Measurements from ENCODE around the gene PLB1.
A peak's percentile ranks its signal among the peaks of the same experiment; 100 is the strongest.

PLB1 gene

GRCh38 chr2:28581312-28581711, 85.5 kb downstream of the PLB1 start:
- no peak for TF ChIP-seq Cebpa-rat (IDR thresholded peaks at IDR 0.05)
- peaks cover 8% of the 10 kb centered on the region for H3K4me1 ChIP-seq

GRCh38 chr2:28582152-28582551, 86.3 kb downstream of the PLB1 start:
- no peak for TF ChIP-seq Cebpa-rat (IDR thresholded peaks at IDR 0.05)

More at GRCh38 chr2:28581312-28581711, 85.5 kb downstream of the PLB1 start:
- no peaks in the 10 kb centered on the region for H3K36me3 ChIP-seq
- no peak overlapping the region for H3K4me3 ChIP-seq
- H3K27ac ChIP-seq: no peak overlapping the region
- H3K4me2 ChIP-seq: no peak overlapping the region
- no peaks in the 10 kb centered on the region for H3K27me3 ChIP-seq
- H3K9me3 ChIP-seq: no peaks in the 10 kb centered on the region
- no peaks in the 10 kb centered on the region for H4K20me1 ChIP-seq
- no peak overlapping the region for H3K9ac ChIP-seq

GRCh38 chr2:28582595-28582994, 86.7 kb downstream of the PLB1 start:
- Histone ChIP-seq H3K9me3 (no peaks in the 10 kb centered on the region), H3K4me2 (no peak overlapping the region), H3K36me3 (no peaks in the 10 kb centered on the region), H3K4me3 (no peak overlapping the region), H3K4me1 (peaks cover 18% of the 10 kb centered on the region), H3K27me3 (no peaks in the 10 kb centered on the region), H3K9ac (no peak overlapping the region), H4K20me1 (no peaks in the 10 kb centered on the region), H3K27ac (no peak overlapping the region)
- TF ChIP-seq Cebpa-rat (IDR thresholded peaks at IDR 0.05): no peak

More at GRCh38 chr2:28582152-28582551, 86.3 kb downstream of the PLB1 start:
- Histone ChIP-seq H3K27me3 (no peaks in the 10 kb centered on the region), H3K4me2 (no peak overlapping the region), H3K27ac (no peak overlapping the region), H4K20me1 (no peaks in the 10 kb centered on the region), H3K36me3 (no peaks in the 10 kb centered on the region), H3K9me3 (no peaks in the 10 kb centered on the region), H3K4me3 (no peak overlapping the region), H3K9ac (no peak overlapping the region), H3K4me1 (peaks cover 13% of the 10 kb centered on the region)

DNA sequence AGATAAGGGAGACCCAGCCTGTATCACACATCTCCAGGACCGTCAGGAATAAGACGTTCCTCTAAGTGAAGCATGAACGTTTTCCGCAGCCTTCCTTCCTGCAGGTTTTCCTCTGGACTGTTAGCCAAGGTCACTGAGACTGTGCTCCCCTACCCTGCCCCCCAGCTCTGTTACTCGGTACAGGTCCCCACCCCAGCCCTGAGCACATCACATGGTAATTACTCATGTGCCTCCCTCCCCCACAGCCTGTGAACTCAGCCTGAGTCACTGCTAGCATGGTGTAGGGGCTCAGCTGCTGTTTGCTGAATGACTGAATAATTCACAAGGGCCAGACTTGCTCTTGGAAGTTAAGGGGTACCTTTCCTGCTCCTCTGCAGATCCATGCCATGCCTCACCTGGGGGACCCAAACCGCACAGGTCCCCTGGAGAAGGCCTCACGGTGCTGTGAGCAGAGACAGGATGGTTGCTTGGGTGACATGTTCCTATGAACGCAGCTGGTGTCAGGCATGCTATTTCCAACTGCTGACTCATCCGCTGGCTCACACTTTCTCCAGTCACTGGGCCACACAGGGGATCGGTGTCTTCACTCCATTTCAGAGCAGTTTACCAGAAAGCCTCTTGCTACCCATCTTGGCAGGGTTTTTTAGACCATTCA, 88.2 kb downstream of the PLB1 start:
- Histone ChIP-seq H3K4me2 (peak overlapping the region; percentile 4; the same call in 1 of the 2 replicates), H4K20me1 (no peaks in the 10 kb centered on the region), H3K27ac (no peak overlapping the region), H3K9ac (no peak overlapping the region), H3K9me3 (no peaks in the 10 kb centered on the region), H3K27me3 (no peaks in the 10 kb centered on the region), H3K4me1 (peaks cover 27% of the 10 kb centered on the region), H3K4me3 (no peak overlapping the region), H3K36me3 (no peaks in the 10 kb centered on the region)
- no peak for TF ChIP-seq Cebpa-rat (IDR thresholded peaks at IDR 0.05)

DNA sequence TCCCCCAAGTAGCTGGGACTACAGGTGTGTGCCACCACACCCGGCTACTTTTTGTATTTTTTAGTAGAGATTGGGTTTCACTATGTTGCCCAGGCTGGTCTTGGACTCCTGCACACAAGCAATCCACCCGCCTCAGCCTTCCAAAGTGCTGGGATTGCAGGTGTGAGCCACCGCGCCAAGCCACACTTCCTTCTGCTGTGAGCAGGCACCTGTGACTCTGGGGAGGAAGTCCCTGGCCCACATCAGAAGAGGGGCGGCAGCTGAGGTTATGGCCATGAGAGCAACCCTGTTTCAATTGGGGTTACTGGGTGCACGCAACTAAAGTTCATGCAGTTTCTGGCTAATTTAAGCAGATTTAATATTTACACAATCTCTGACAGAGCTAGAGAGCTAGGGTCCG, 91.0 kb downstream of the PLB1 start:
- Histone ChIP-seq H3K27me3 (no peaks in the 10 kb centered on the region), H3K4me3 (no peak overlapping the region), H4K20me1 (no peaks in the 10 kb centered on the region), H3K9ac (no peak overlapping the region), H3K36me3 (no peaks in the 10 kb centered on the region), H3K9me3 (no peaks in the 10 kb centered on the region), H3K27ac (no peak overlapping the region), H3K4me1 (peaks cover 27% of the 10 kb centered on the region), H3K4me2 (peak overlapping the region; percentile 49)
- TF ChIP-seq Cebpa-rat (IDR thresholded peaks at IDR 0.05): no peak

DNA sequence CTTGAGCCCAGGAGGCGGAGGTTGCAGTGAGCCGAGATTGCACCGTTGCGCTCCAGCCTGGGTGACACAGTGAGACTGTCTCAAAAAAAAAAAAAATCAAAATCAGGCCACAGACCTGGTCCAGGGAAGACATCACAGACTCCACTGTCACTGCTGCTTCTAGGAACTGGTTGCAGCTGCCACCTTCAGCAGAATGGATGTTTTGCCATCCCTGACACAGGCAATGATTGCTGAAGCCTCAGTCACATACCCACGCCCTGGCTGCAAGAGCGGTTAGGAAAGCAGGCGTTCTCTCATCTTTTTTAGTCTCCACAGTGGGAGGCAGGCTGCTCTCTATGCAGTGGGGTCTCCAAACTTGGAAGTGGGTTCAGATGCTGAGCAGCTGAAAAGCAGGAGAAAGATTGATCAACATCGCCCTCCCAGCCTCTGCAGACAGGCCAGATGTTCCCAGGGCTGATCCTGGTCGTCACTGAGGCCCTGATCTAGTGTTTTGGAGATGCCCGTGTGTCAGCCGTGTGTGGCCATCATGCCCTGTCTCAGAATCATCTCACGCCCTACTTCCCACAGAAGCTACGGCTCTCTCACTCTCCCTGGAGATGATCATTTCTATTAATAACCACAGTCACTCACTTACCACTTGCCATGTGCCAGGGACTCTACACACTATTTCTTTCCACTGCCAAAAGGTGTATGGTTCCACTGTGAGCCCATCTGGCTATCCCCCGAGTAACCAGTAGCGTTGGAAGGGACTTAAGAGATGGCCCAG, 91.8 kb downstream of the PLB1 start:
- TF ChIP-seq Cebpa-rat (IDR thresholded peaks at IDR 0.05): no peak
- no peaks in the 10 kb centered on the region for H3K36me3 ChIP-seq
- H3K27me3 ChIP-seq: no peaks in the 10 kb centered on the region
- H4K20me1 ChIP-seq: no peaks in the 10 kb centered on the region
- H3K27ac ChIP-seq: no peak overlapping the region
- H3K9ac ChIP-seq: no peak overlapping the region
- H3K9me3 ChIP-seq: no peaks in the 10 kb centered on the region
- peak overlapping the region; percentile 49 for H3K4me2 ChIP-seq
- peaks cover 27% of the 10 kb centered on the region for H3K4me1 ChIP-seq
- no peak overlapping the region for H3K4me3 ChIP-seq

DNA sequence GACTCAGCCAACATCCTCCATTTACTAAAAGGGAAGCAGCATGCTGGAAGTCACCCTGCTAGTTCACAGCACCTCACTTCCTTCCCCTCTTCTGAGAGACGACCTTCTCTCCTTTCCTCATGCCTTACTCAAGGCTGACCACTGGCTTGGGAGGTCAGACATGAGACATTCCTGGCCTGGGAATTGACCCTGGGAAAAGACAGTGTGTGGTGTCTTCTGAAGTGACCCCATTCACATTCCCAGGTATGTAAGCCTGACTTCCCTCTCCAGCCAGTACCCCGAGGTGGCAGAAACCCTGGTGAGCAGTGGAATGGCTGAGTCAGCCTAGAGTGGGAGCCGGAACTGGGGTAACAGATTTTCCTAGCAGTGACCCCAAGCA, 92.4 kb downstream of the PLB1 start:
- H3K36me3 ChIP-seq: no peaks in the 10 kb centered on the region
- no peaks in the 10 kb centered on the region for H4K20me1 ChIP-seq
- peak overlapping the region; percentile 49 for H3K4me2 ChIP-seq
- no peak for TF ChIP-seq Cebpa-rat (IDR thresholded peaks at IDR 0.05)
- H3K9ac ChIP-seq: no peak overlapping the region
- H3K27me3 ChIP-seq: no peaks in the 10 kb centered on the region
- H3K4me3 ChIP-seq: no peak overlapping the region
- H3K4me1 ChIP-seq: peaks cover 27% of the 10 kb centered on the region
- no peak overlapping the region for H3K27ac ChIP-seq
- H3K9me3 ChIP-seq: no peaks in the 10 kb centered on the region

- Histone ChIP-seq H3K27me3 (no peaks in the 10 kb centered on the region), H3K4me2 (no peak overlapping the region), H3K36me3 (no peaks in the 10 kb centered on the region), H3K9ac (no peak overlapping the region), H3K27ac (no peak overlapping the region), H4K20me1 (no peaks in the 10 kb centered on the region), H3K4me1 (peaks cover 29% of the 10 kb centered on the region), H3K9me3 (no peaks in the 10 kb centered on the region), H3K4me3 (no peak overlapping the region)
- TF ChIP-seq Cebpa-rat (IDR thresholded peaks at IDR 0.05): no peak
Measured at GRCh38 chr2:28589746-28590463, 94.0 kb downstream of the PLB1 start.

DNA sequence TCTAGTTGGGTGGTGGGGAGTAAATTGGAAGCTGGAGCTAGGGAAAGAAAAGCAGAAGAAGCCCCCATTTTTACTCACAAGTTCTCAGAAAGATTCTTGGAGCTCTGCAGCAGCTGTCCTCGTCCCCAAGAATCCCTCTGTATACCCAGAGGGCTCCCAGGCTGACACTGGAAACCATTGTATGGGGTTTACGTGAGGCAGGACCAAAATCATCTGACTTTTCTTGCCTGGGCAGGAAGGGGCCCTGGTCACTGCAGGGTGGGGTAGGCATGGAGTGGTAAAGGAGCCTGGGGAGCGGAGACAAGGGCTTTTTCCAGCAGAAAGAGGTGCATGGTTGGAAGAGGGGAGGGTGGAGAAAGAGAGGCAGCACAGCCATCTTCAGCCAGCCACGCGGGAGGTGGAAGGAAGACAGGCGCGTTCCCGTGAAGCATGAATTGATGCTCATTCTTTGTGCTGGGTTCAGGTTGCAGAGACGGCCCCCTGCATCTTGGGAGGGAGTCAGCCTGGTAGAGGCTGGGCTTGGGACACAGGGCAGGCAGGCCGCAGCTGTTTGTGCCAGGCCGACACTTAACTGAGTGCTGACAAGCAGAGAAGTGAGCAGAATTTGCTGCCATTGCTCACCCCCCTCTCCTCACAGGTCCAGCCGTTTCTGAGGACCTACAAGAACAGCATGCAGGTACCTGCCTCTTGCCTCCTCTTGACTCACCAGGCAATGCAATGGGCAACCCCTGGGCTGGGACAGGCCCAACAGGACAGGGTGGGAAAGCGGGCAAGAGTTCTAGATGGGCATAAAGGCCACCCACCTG, 94.8 kb downstream of the PLB1 start:
- Histone ChIP-seq H3K4me1 (peaks cover 30% of the 10 kb centered on the region), H3K27ac (no peak overlapping the region), H4K20me1 (no peaks in the 10 kb centered on the region), H3K4me3 (no peak overlapping the region), H3K9me3 (no peaks in the 10 kb centered on the region), H3K9ac (no peak overlapping the region), H3K36me3 (no peaks in the 10 kb centered on the region), H3K27me3 (no peaks in the 10 kb centered on the region), H3K4me2 (no peak overlapping the region)
- TF ChIP-seq Cebpa-rat (IDR thresholded peaks at IDR 0.05): no peak
